Measurements from ENCODE around the gene DNAAF3. TPM values are rescaled to one million over a fixed set of nuclear protein-coding genes. Genes with fewer than 3 reads are reported as not detected.
"Not testable (repeated sequence)": the region's sequence is repeated elsewhere in the genome, so short reads cannot be mapped to it uniquely, and the experiment has no call there.

The DNAAF3 gene
- polyA plus RNA-seq, 1 experiment = 0.21 TPM

GRCh38 chr19:55156202-55157063, 10.0 kb downstream of the DNAAF3 start:
- no peak overlapping the region for H3K27ac ChIP-seq (ENCODE audit: low read depth, low read length)
- CTCF ChIA-PET = no interaction called here
- DNase-seq (ENCODE audit: low read depth, low spot score) = no peak
- TF ChIP-seq CTCF (IDR thresholded peaks at IDR 0.05; ENCODE audit: low read depth, low read length) = no peak
- H3K27me3 ChIP-seq (ENCODE audit: control insufficient read depth, insufficient read depth, low read length) = peaks cover 28% of the 10 kb centered on the region
- POLR2A ChIA-PET = interaction anchor here (0.6 kb wide), 1 partner anchor 136 kb away, joined by 3 read pairs; no protein-coding TSS in a partner anchor
- 0 out of 2 replicates have a peak overlapping the region, but pooled peaks have one; percentile 10 for H3K4me3 ChIP-seq (ENCODE audit: low read depth, low read length)
- H3K9me3 ChIP-seq (ENCODE audit: control insufficient read depth, insufficient read depth, low read length) = peaks cover 20% of the 10 kb centered on the region; the same call in 1 of the 2 replicates

- H3K27ac ChIP-seq (ENCODE audit: low read depth, low read length); POLR2A ChIA-PET; DNase-seq (ENCODE audit: low read depth, low spot score); CTCF ChIA-PET; H3K4me3 ChIP-seq (ENCODE audit: low read depth, low read length): not testable (repeated sequence)
- Histone ChIP-seq H3K9me3 (ENCODE audit: control insufficient read depth, insufficient read depth, low read length) (peaks cover 20% of the 10 kb centered on the region; the same call in 1 of the 2 replicates), H3K27me3 (ENCODE audit: control insufficient read depth, insufficient read depth, low read length) (peaks cover 22% of the 10 kb centered on the region)
These were observed 10.6 kb downstream of the DNAAF3 start for GRCh38 chr19:55155784-55156183.

- no peak overlapping the region for H3K27ac ChIP-seq (ENCODE audit: low read depth, low read length)
- ChIA-PET POLR2A (interaction anchor here (0.7 kb wide), 1 partner anchor 185 kb away, joined by 5 read pairs; no protein-coding TSS in a partner anchor), CTCF (no interaction called here)
- H3K27me3 ChIP-seq (ENCODE audit: control insufficient read depth, insufficient read depth, low read length) = peaks cover 34% of the 10 kb centered on the region
- TF ChIP-seq CTCF (IDR thresholded peaks at IDR 0.05; ENCODE audit: low read depth, low read length) = no peak
- no peak overlapping the region for H3K4me3 ChIP-seq (ENCODE audit: low read depth, low read length)
- peaks cover 18% of the 10 kb centered on the region; the same call in 1 of the 2 replicates for H3K9me3 ChIP-seq (ENCODE audit: control insufficient read depth, insufficient read depth, low read length)
- DNase-seq (ENCODE audit: low read depth, low spot score) = no peak
These were observed 12.7 kb downstream of the DNAAF3 start for GRCh38 chr19:55153652-55154264.

- Histone ChIP-seq H3K27me3 (ENCODE audit: control insufficient read depth, insufficient read depth, low read length) (peaks cover 40% of the 10 kb centered on the region), H3K9me3 (ENCODE audit: control insufficient read depth, insufficient read depth, low read length) (peaks cover 13% of the 10 kb centered on the region; the same call in 1 of the 2 replicates), H3K27ac (ENCODE audit: low read depth, low read length) (no peak overlapping the region), H3K4me3 (ENCODE audit: low read depth, low read length) (no peak overlapping the region)
- POLR2A ChIA-PET = interaction anchor here (0.8 kb wide), 1 partner anchor 107 kb away, joined by 5 read pairs; no protein-coding TSS in a partner anchor
- no peak for TF ChIP-seq CTCF (IDR thresholded peaks at IDR 0.05; ENCODE audit: low read depth, low read length)
- CTCF ChIA-PET = interaction anchor here (1.6 kb wide), 1 partner anchor 8 kb away, joined by 8 read pairs; no protein-coding TSS in a partner anchor
- no peak for DNase-seq (ENCODE audit: low read depth, low spot score)
These were observed 14.4 kb downstream of the DNAAF3 start for GRCh38 chr19:55152017-55152416.

GRCh38 chr19:55149078-55150003, 17.1 kb downstream of the DNAAF3 start, which contains the start of gene TNNT1:
Gene TNNT1, minus strand, starts transcription at chr19:55149206. Its CDS starts 2,049 bp downstream, at chr19:55147157.
- H3K4me3 ChIP-seq (ENCODE audit: low read depth, low read length) = no peak within 1 kb of the TSS
- CTCF ChIA-PET = interaction anchor here (0.6 kb wide), 2 partner anchors 20 to 96 kb away, joined by 3 to 4 read pairs; no protein-coding TSS in a partner anchor
- no peak within 1 kb of the TSS for H3K27ac ChIP-seq (ENCODE audit: low read depth, low read length)
- TF ChIP-seq CTCF (IDR thresholded peaks at IDR 0.05; ENCODE audit: low read depth, low read length) = no peak
- no peak for DNase-seq (ENCODE audit: low read depth, low spot score)
- POLR2A ChIA-PET = interaction anchor here (0.5 to 0.6 kb wide), 2 partner anchors 110 to 532 kb away, joined by 3 read pairs; partner anchors contain the start of gene PPP6R1
- peaks cover 36% of the 10 kb centered on the region for H3K27me3 ChIP-seq (ENCODE audit: control insufficient read depth, insufficient read depth, low read length)
- H3K9me3 ChIP-seq (ENCODE audit: control insufficient read depth, insufficient read depth, low read length) = peaks cover 3% of the 10 kb centered on the region; the same call in 1 of the 2 replicates

All from AG04450 (cell line).